Mesendoderm (in vitro differentiated cells): ENCODE results near the gene NFATC1.

Source experiments
- DNase-seq: peaks from one replicate; pipeline ENCODE4 v3.0.0; 2013
- H2AK5ac ChIP-seq: 2 replicates; pipeline ENCODE4 v1.6.1; 2013; ENCODE audit warnings: low read length, inconsistent platforms
- H2BK120ac ChIP-seq: 2 replicates; pipeline ENCODE4 v1.6.1; 2013; ENCODE audit warnings: low read depth, mild to moderate bottlenecking, low read length, moderate library complexity, mixed read lengths
- H2BK15ac ChIP-seq: replicated peaks from 2 replicates; pipeline ENCODE4 v1.6.1; 2013; ENCODE audit warnings: low read depth, mild to moderate bottlenecking, moderate library complexity
- H2BK5ac ChIP-seq: 2 replicates; pipeline ENCODE4 v1.6.1; 2013; ENCODE audit warnings: low read length, inconsistent platforms
- H3K18ac ChIP-seq: 2 replicates; pipeline ENCODE4 v1.6.1; 2013; ENCODE audit warnings: mild to moderate bottlenecking, low read length, mixed read lengths
- H3K23ac ChIP-seq: one replicate; pipeline ENCODE4 v1.6.1; 2013; ENCODE audit warnings: low read length
- H3K27ac ChIP-seq: 2 replicates; pipeline ENCODE4 v1.5.1; 2013; ENCODE audit warnings: low read depth, mild to moderate bottlenecking, inconsistent platforms, low read length, moderate library complexity
- H3K27me3 ChIP-seq: 2 replicates; pipeline ENCODE4 v1.6.1; 2013; ENCODE audit warnings: low read length, control low read depth, mild to moderate bottlenecking, inconsistent platforms; ENCODE audit not compliant: insufficient read depth, poor library complexity
- H3K36me3 ChIP-seq: 2 replicates; pipeline ENCODE4 v1.6.1; 2013; ENCODE audit warnings: low read length, inconsistent platforms; ENCODE audit not compliant: control insufficient read depth, insufficient read depth
- H3K4ac ChIP-seq: one replicate; pipeline ENCODE4 v1.6.1; 2013; ENCODE audit warnings: low read depth, mild to moderate bottlenecking, low read length, moderate library complexity
- H3K4me1 ChIP-seq: 2 replicates; pipeline ENCODE4 v1.6.1; 2013; ENCODE audit warnings: low read depth, low read length, inconsistent platforms; ENCODE audit not compliant: control insufficient read depth
- H3K4me2 ChIP-seq: 2 replicates; pipeline ENCODE4 v1.6.1; 2013; ENCODE audit warnings: low read length
- H3K4me3 ChIP-seq: 2 replicates; pipeline ENCODE4 v1.5.1; 2013; ENCODE audit warnings: mild to moderate bottlenecking, low read length
- H3K56ac ChIP-seq: one replicate; pipeline ENCODE4 v1.6.1; 2013; ENCODE audit warnings: low read length
- H3K79me1 ChIP-seq: 2 replicates; pipeline ENCODE4 v1.6.1; 2013; ENCODE audit warnings: low read length, inconsistent platforms
- H3K79me2 ChIP-seq: 2 replicates; pipeline ENCODE4 v1.6.1; 2013; ENCODE audit warnings: mild to moderate bottlenecking, low read length; ENCODE audit not compliant: control insufficient read depth, insufficient read depth
- H3K9ac ChIP-seq: 2 replicates; pipeline ENCODE4 v1.6.1; 2013; ENCODE audit warnings: low read length, inconsistent platforms
- H4K5ac ChIP-seq: one replicate; pipeline ENCODE4 v1.6.1; 2013; ENCODE audit warnings: low read length
- H4K8ac ChIP-seq: one replicate; pipeline ENCODE4 v1.6.1; 2013; ENCODE audit warnings: low read depth, mild to moderate bottlenecking, control low read depth, low read length, moderate library complexity
- WGBS: extraction: QIAGEN DNeasy Blood & Tissue Kit; methylation state at CpG from one replicate; pipeline ENCODE4 v1.1.7; 2013; ENCODE audit warnings: low lambda C conversion rate, missing lambda C conversion rate; ENCODE audit not compliant: insufficient coverage; ENCODE audit errors: extremely low coverage; 5-methylcytosine and 5-hydroxymethylcytosine counted together

NFATC1 gene

DNA sequence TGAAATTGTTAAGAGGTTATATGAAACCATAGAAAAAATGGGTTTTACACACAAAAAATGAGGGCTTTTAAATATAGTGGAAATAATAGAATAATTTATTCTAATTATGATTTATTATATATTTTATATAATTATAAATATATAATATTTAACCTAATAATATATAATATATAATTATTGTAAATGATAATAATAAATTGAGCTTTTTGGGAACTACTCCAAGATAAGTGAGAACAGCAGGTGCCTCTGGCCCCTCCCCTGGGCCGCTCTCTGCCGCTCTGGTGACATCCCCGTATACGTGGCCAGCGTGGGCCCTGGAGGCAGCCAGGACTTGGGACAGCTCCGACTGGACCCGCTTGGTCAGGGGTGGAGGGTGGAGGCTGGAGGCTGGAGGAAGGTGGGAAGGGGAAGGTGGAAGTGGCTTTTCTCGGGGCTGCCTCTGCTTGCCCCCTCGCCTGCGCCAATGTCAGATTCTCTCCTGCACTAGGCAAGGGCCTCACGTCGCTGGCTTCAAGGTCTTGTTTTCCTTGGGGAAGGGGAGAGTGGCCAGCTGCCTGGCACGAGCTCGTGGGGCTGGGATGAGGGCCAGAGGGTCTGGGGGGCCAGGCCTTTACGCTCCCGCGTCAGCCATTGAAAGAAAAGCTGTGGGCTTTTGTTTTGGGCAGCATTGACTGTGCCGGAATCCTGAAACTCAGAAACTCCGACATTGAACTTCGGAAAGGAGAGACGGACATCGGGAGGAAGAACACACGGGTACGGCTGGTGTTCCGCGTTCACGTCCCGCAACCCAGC is 54.8 kb downstream of the NFATC1 start:
- Histone ChIP-seq H3K18ac (no peak overlapping the region), H3K27ac (no peak overlapping the region), H2BK15ac (no peak overlapping the region), H3K36me3 (no peaks in the 10 kb centered on the region), H3K4me2 (no peak overlapping the region), H2BK120ac (no peak overlapping the region), H3K4ac (no peak overlapping the region), H3K23ac (no peak overlapping the region), H3K9ac (no peak overlapping the region), H3K79me2 (no peaks in the 10 kb centered on the region), H3K27me3 (no peaks in the 10 kb centered on the region), H4K5ac (no peak overlapping the region), H3K56ac (no peak overlapping the region), H3K79me1 (no peaks in the 10 kb centered on the region), H3K4me1 (peaks cover 3% of the 10 kb centered on the region), H2AK5ac (no peak overlapping the region), H2BK5ac (no peak overlapping the region), H3K4me3 (no peak overlapping the region), H4K8ac (no peak overlapping the region)
- no peak for DNase-seq
- no CpG with 5 or more reads among the region's 28 CpGs for WGBS

DNA sequence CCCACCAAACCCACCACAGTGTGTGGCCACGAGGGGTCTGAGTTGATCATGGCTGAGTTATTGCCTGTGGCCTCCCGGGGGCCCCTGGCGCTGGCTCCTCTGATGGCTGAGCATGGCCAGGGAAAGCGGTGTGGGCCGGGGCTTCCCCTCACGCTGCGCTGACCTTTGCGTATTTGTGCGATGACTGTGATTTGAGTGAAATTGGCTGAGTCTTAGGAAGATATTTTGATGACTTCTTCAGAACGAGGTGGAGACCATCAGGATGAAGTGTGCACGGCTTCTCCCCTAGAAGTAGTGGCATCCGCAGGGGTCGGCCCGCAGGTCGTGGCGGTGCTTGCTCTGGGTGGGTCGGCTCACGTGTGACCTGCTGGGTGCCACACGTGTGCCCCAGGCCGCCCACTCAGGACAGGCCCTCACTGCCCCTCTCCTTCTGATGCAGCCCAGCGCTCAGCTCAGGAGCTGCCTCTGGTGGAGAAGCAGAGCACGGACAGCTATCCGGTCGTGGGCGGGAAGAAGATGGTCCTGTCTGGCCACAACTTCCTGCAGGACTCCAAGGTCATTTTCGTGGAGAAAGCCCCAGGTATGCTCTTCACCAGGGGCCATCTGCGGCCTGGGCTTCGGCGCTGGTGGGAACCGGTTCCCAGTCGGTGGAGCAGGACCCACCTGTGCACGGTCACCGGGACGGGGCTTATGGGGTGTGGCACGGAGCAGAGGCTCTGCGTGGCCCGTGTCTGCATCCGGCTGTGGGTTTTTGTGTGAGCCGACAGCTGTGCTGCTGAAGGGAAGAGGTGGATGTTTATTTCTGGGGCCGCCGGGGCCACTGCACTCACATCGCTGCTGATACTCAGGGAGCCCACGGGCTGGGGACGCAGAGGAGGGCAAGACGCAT is 55.8 kb downstream of the NFATC1 start:
- no peaks in the 10 kb centered on the region for H3K79me2 ChIP-seq
- H2AK5ac ChIP-seq, result no peak overlapping the region
- no peak overlapping the region for H4K5ac ChIP-seq
- H2BK15ac ChIP-seq, result no peak overlapping the region
- H3K9ac ChIP-seq, result no peak overlapping the region
- H3K4ac ChIP-seq, result no peak overlapping the region
- H3K18ac ChIP-seq, result no peak overlapping the region
- WGBS, result no CpG with 5 or more reads among the region's 45 CpGs
- no peak overlapping the region for H2BK5ac ChIP-seq
- DNase-seq, result no peak
- no peak overlapping the region for H3K4me2 ChIP-seq
- H4K8ac ChIP-seq, result no peak overlapping the region
- H3K27ac ChIP-seq, result no peak overlapping the region
- H3K23ac ChIP-seq, result no peak overlapping the region
- H3K79me1 ChIP-seq, result no peaks in the 10 kb centered on the region
- no peaks in the 10 kb centered on the region for H3K27me3 ChIP-seq
- no peak overlapping the region for H2BK120ac ChIP-seq
- no peaks in the 10 kb centered on the region for H3K4me1 ChIP-seq
- no peak overlapping the region for H3K4me3 ChIP-seq
- no peaks in the 10 kb centered on the region for H3K36me3 ChIP-seq
- no peak overlapping the region for H3K56ac ChIP-seq

DNA sequence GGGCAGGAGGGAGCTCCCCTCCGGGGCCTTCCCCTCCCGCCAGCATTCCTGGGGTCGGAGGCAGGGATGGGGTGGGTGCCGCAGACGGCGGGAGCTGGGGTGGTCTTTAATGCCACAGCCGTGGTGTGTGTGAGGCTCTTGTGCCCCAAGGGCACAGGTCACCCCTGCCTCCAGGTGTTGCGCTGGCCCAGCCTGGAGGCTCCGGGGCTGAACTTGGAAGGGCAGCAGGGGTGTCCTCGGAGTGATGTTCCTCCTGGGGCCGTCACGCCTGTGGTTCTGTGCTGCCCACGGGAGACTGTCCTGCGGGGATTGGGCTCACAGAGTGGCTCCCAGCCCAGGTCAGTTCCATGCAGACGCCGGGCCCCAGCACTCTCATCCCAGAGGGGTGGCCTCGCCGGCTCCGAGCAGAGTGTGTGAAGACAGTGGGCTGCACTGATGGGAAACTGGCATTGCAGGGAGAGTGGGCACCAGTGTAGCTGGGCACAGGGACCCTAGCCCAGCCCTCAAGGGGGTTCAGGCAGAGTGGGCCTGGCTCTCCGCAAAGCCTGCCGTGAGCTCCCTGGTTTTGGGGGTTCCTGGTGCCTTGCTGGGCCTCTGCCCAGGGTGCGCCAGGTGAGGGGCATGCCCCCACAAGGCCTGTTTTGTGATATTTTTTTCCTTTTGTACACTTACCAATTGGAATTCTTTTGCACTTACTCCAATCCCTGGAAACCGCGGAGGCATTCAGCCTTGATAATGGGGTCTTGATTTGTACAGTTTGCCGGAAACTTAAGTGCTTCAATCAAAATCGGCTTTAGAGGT is 56.7 kb downstream of the NFATC1 start:
- Histone ChIP-seq H3K23ac (no peak overlapping the region), H3K18ac (no peak overlapping the region), H3K9ac (no peak overlapping the region), H3K4me3 (no peak overlapping the region), H2BK15ac (no peak overlapping the region), H3K79me2 (no peaks in the 10 kb centered on the region), H3K4me2 (no peak overlapping the region), H3K4me1 (no peaks in the 10 kb centered on the region), H4K8ac (no peak overlapping the region), H2BK5ac (no peak overlapping the region), H3K27ac (no peak overlapping the region), H2AK5ac (no peak overlapping the region), H3K4ac (no peak overlapping the region), H3K56ac (no peak overlapping the region), H2BK120ac (no peak overlapping the region), H3K36me3 (no peaks in the 10 kb centered on the region), H3K27me3 (no peaks in the 10 kb centered on the region), H4K5ac (no peak overlapping the region), H3K79me1 (no peaks in the 10 kb centered on the region)
- WGBS, result no CpG with 5 or more reads among the region's 26 CpGs
- no peak for DNase-seq

DNA sequence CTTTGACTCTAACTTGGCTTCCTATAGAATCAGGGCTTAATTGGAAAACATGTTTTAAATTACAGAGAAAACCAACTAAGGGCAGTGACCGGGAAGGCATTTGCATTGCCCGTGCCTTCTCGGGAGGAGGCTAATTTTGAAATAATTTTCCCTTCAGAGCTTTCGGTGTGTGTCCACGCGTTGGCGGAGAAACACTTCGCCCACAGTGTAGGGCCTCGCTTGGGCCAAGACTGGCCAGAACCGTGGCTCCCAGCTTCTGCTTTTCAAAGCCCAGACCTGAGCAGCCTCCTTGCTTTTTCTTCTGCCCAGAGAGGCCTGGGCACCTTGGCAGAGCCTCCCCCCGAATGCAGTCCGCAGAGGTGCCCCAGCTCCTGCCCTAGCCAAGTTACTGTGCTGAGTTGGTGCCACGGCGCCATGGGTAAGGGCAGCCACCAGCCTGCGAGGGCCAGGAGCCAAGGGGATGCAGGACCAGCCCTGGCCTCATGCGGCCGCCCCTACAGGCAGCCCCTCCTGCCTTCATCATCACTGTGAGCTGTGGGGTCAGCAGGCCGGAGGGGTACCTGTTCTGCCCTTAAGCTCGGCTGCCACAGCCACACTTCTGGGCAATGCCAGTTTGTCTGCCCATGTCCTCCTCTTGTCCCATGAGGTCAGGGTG is 57.4 kb downstream of the NFATC1 start:
- no peaks in the 10 kb centered on the region for H3K36me3 ChIP-seq
- no peak overlapping the region for H3K9ac ChIP-seq
- H4K8ac ChIP-seq, result no peak overlapping the region
- H3K23ac ChIP-seq, result no peak overlapping the region
- no peak overlapping the region for H2BK5ac ChIP-seq
- no peak overlapping the region for H2BK120ac ChIP-seq
- no peak for DNase-seq
- H3K4me3 ChIP-seq, result no peak overlapping the region
- H3K79me2 ChIP-seq, result no peaks in the 10 kb centered on the region
- H2BK15ac ChIP-seq, result no peak overlapping the region
- no peak overlapping the region for H3K4ac ChIP-seq
- H3K56ac ChIP-seq, result no peak overlapping the region
- H3K27me3 ChIP-seq, result no peaks in the 10 kb centered on the region
- no peak overlapping the region for H2AK5ac ChIP-seq
- no peak overlapping the region for H3K18ac ChIP-seq
- H4K5ac ChIP-seq, result no peak overlapping the region
- H3K27ac ChIP-seq, result no peak overlapping the region
- no peaks in the 10 kb centered on the region for H3K79me1 ChIP-seq
- no CpG with 5 or more reads among the region's 19 CpGs for WGBS
- H3K4me2 ChIP-seq, result no peak overlapping the region
- H3K4me1 ChIP-seq, result no peaks in the 10 kb centered on the region

DNA sequence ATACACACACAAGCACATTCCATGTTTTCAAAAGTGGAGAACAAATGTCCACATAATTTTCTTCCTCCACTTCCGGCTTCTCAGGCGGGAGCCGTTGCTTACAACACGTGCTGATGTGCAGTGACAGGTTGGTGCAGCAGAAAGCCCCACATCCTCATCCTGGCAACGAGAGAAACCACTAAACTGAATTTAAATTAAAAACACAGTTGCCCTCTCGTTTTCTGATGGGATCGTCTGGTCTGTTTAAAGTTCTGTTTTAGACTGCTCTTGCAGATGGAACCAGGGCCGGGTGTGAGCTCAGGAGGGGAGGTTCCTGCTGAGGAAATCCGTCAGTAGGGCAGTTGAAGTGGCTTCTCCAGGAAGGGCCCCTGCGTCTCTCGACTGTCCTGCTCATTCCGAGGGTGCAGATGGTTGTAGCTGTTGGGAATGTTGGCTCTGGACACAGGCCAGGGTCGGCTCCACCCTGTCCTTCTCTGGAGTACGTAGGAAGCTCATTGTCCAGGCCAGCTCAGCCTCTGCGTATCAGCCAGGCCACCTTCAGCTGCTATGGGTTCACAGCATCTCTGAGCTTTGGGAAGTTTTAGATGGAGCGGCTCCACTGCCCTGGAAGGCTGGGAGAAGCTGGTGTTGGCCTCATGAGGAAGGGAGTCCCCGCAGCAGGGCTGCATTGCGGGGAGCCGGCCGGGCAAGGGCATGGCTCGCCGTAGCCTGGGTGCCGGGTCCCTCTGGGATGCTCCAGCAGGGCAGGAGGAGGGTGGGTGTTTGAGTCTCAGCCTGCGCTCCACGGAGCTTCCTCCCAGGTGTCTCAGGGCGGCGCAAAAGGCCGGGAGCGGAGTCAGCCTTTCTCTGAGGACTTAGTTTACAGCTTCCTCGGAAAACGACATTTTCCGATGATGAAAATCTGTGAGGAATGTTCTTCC is 58.3 kb downstream of the NFATC1 start:
- Histone ChIP-seq H2BK120ac (no peak overlapping the region), H3K4ac (no peak overlapping the region), H3K18ac (no peak overlapping the region), H3K27me3 (no peaks in the 10 kb centered on the region), H4K5ac (no peak overlapping the region), H3K4me3 (no peak overlapping the region), H2BK15ac (no peak overlapping the region), H2BK5ac (no peak overlapping the region), H2AK5ac (no peak overlapping the region), H3K23ac (no peak overlapping the region), H3K79me2 (no peaks in the 10 kb centered on the region), H3K9ac (no peak overlapping the region), H4K8ac (no peak overlapping the region), H3K4me1 (no peaks in the 10 kb centered on the region), H3K27ac (no peak overlapping the region), H3K56ac (no peak overlapping the region), H3K36me3 (no peaks in the 10 kb centered on the region), H3K4me2 (no peak overlapping the region), H3K79me1 (no peaks in the 10 kb centered on the region)
- DNase-seq, result no peak
- WGBS, result no CpG with 5 or more reads among the region's 32 CpGs
